ENCODE measurements around the gene SNTG2.

Gene SNTG2

GRCh38 chr2:1415501-1415900 lies 464.9 kb downstream of the SNTG2 start:
- Histone ChIP-seq H3K4me3 (ENCODE audit: low read length in 2 of 2) (no peak overlapping the region), H3K9ac (ENCODE audit: low read depth in 1 of 2, low read length in 2 of 2) (no peak overlapping the region), H3K4me1 (ENCODE audit: control insufficient read depth in 2 of 2, insufficient read depth in 2 of 2, low read length in 2 of 2) (no peaks in the 10 kb centered on the region), H3K27me3 (ENCODE audit: control insufficient read depth in 2 of 2, insufficient read depth in 2 of 2, low read length in 2 of 2) (peaks cover 0 to 2% of the 10 kb centered on the region in 2 donors), H3K9me3 (ENCODE audit: control insufficient read depth in 2 of 2, low read length in 2 of 2) (no peaks in the 10 kb centered on the region), H3K36me3 (ENCODE audit: control insufficient read depth in 2 of 2, insufficient read depth in 2 of 2, low read length in 2 of 2) (no peaks in the 10 kb centered on the region), H3K27ac (ENCODE audit: low read depth in 2 of 2, low read length in 2 of 2) (no peak overlapping the region)
